ENCODE results near the gene HOXA5. TPM values are rescaled to one million over a fixed set of nuclear protein-coding genes. Genes with fewer than 3 reads are reported as not detected.

Gene HOXA5
- total and polyA plus RNA-seq, 11 donors = 0.07 to 2.8 (median 0.36) TPM; not detected in 7

DNA sequence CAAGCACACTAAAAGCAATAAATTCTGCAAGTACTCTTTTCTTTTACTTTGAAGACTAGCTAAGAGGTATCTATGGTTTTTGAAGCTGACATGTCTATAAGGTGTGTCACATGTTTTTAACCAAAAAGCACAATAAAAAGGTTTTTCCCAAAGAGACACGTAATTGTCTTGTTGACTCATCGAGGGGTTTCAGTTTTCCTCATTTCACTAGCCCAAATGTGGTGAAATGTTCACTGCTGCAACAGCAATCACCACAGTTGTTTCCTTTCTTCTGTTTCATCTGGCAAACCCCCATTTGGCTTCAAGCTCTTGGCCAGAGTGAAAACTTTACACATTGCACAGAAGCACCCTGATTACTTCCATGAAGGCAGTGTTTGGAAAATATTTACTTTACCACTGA is 9.1 kb downstream of the HOXA5 start:
- ATAC-seq = no peak
- Histone ChIP-seq H3K9me3 (no peaks in the 10 kb centered on the region), H3K4me3 (no peak overlapping the region), H3K27ac (peak overlapping the region in 1 of 12 donors; percentile 61), H3K4me1 (peaks cover 0 to 18% (median 0%) of the 10 kb centered on the region in 12 donors), H3K27me3 (peaks cover 17 to 97% (median 89%) of the 10 kb centered on the region in 9 donors), H3K36me3 (no peaks in the 10 kb centered on the region)
- intact Hi-C loops (cut with DNase I) = loop anchor here in 4 of 10 donors (2.0 to 5.0 kb wide), 3 partner anchors 37 to 280 kb away; partner anchors contain the start of genes SKAP2 (in 2 of the 4) and HOXA1 (in 1 of the 4)
- TF ChIP-seq POLR2A (IDR thresholded peaks at IDR 0.05) (no peak), CTCF (IDR thresholded peaks at IDR 0.05) (no peak)
- DNase-seq = no peak
- 12 to 18% (median 13%) methylated on average over 2 of the region's 2 CpGs for WGBS, 4 donors

DNA sequence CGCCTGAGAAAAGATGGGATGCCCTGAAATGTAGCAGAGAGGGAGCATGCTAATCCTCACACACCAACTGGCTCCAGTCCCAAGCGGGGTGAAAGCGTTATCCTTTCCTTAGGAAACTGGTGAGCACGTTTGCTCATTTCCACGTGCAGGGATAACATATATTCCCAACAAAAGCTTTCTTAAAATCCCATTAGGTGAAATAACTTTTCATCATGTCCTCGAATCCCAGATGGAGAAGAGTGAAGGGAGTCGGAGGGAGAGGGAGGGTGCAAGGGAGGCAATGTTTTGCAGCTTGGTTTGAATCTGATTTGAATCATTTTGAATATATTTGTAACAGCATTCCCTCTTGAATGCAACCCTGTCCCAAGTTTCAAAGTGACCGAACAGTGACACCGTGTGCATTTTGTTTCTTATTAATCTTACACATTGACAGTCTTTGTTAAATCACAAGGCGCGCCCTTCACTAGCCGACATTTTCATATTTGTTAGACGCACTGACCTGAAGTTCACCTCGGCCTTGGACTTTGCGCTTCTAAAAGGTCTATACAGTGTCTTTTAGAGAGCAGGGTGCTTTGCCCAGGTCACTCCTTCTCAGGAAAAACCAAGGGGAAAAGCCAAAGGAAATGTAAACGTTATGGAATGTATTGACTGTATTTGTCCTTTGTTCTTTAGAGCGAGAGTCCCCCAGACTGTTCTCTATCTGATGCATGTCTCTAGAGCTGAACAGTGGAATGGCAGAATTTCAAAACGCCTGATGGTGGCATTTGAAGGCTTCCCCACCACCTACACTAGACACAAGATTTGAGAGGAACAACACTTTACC is 9.9 kb downstream of the HOXA5 start:
- Histone ChIP-seq H3K9me3 (no peaks in the 10 kb centered on the region), H3K27ac (peak overlapping the region in 1 of 12 donors; percentile 61), H3K4me1 (peaks cover 0 to 16% (median 0%) of the 10 kb centered on the region in 12 donors), H3K36me3 (no peaks in the 10 kb centered on the region), H3K27me3 (peaks cover 19 to 97% (median 90%) of the 10 kb centered on the region in 9 donors), H3K4me3 (no peak overlapping the region)
- intact Hi-C loops (cut with DNase I) = loop anchor here in 4 of 10 donors (2.0 to 5.0 kb wide), 3 partner anchors 36 to 279 kb away; partner anchors contain the start of genes SKAP2 (in 2 of the 4) and HOXA1 (in 1 of the 4)
- WGBS, 4 donors = 17 to 27% (median 21%) methylated on average over 18 of the region's 18 CpGs
- DNase-seq (no peak), ATAC-seq (no peak)
- TF ChIP-seq CTCF (IDR thresholded peaks at IDR 0.05) = no peak
- TF ChIP-seq POLR2A (IDR thresholded peaks at IDR 0.05) = no peak

- peak overlapping the region in 1 of 12 donors; percentile 61 for H3K27ac ChIP-seq
- ATAC-seq = no peak
- 25 to 34% (median 26%) methylated on average over 6 of the region's 6 CpGs for WGBS, 4 donors
Observed at GRCh38 chr7:27132978-27133377, 10.5 kb downstream of the HOXA5 start.

More at GRCh38 chr7:27132978-27133377, 10.5 kb downstream of the HOXA5 start:
- Histone ChIP-seq H3K4me1 (peaks cover 0 to 16% (median 0%) of the 10 kb centered on the region in 12 donors), H3K27me3 (peaks cover 21 to 97% (median 91%) of the 10 kb centered on the region in 9 donors), H3K9me3 (no peaks in the 10 kb centered on the region), H3K4me3 (no peak overlapping the region), H3K36me3 (no peaks in the 10 kb centered on the region)
- intact Hi-C loops (cut with DNase I) = loop anchor here in 3 of 10 donors (5.0 kb wide), 2 partner anchors 36 to 271 kb away; partner anchors contain the start of genes SKAP2 (in 2 of the 3) and HOXA1 (in 1 of the 3)
- DNase-seq = no peak
- no peak for TF ChIP-seq CTCF (IDR thresholded peaks at IDR 0.05)
- no peak for TF ChIP-seq POLR2A (IDR thresholded peaks at IDR 0.05)

Measured in heart left ventricle (tissue), 16 donors.